Stimulated activated CD4-positive, alpha-beta T cell treated with anti-CD3 and anti-CD28 coated beads, Interleukin-4, amount 100 ng/mL, for 48 hours (primary cell): ENCODE results near the gene RTCA.
"Not testable (repeated sequence)": the region's sequence is repeated elsewhere in the genome, so short reads cannot be mapped to it uniquely, and the experiment has no call there.

ENCODE experiments used
- DNase-seq, 2 donors: peaks; one replicate each; pipeline ENCODE4 v3.0.0-alpha.2; 2020; ENCODE audit warnings: low read depth in 2 of 2

RTCA gene

GRCh38 chr1:100308777-100309176, 42.8 kb downstream of the RTCA start:
- DNase-seq = no peak

- no peak for DNase-seq
These were observed 43.8 kb downstream of the RTCA start for GRCh38 chr1:100309863-100310262.

GRCh38 chr1:100313382-100313781, 47.4 kb downstream of the RTCA start:
- no peak for DNase-seq

GRCh38 chr1:100316622-100317021, 50.6 kb downstream of the RTCA start:
- no peak for DNase-seq

- DNase-seq = no peak
These were observed 54.5 kb downstream of the RTCA start for GRCh38 chr1:100320311-100321099.

- DNase-seq = no peak
These were observed 55.1 kb downstream of the RTCA start for GRCh38 chr1:100321100-100321493.

- no peak for DNase-seq
These were observed 55.5 kb downstream of the RTCA start for GRCh38 chr1:100321506-100321905.

- no peak for DNase-seq
These were observed 56.6 kb downstream of the RTCA start for GRCh38 chr1:100322436-100323211.

- no peak for DNase-seq
These were observed 57.5 kb downstream of the RTCA start for GRCh38 chr1:100323419-100324106.

GRCh38 chr1:100325415-100326324, 59.7 kb downstream of the RTCA start:
- no peak for DNase-seq

- DNase-seq = not testable (repeated sequence)
These were observed 60.3 kb downstream of the RTCA start for GRCh38 chr1:100326325-100326670.

GRCh38 chr1:100328133-100328532, 62.1 kb downstream of the RTCA start:
- DNase-seq = no peak

- DNase-seq = not testable (repeated sequence)
These were observed 65.1 kb downstream of the RTCA start for GRCh38 chr1:100331146-100331545.

- DNase-seq = no peak
These were observed 66.3 kb downstream of the RTCA start for GRCh38 chr1:100332331-100332730.

GRCh38 chr1:100335436-100335835, 69.4 kb downstream of the RTCA start:
- no peak for DNase-seq

- not testable (repeated sequence) for DNase-seq
These were observed 71.9 kb downstream of the RTCA start for GRCh38 chr1:100337878-100338277.

GRCh38 chr1:100339735-100340134, 73.7 kb downstream of the RTCA start:
- DNase-seq = not testable (repeated sequence)

- DNase-seq = no peak
These were observed 74.5 kb downstream of the RTCA start for GRCh38 chr1:100340494-100340893.

GRCh38 chr1:100342348-100342747, 76.3 kb downstream of the RTCA start:
- no peak for DNase-seq
